WTC11 (cell line): Measurements from ENCODE around the gene DNAAF2. TPM values are rescaled to one million over a fixed set of nuclear protein-coding genes. Genes with fewer than 3 reads are reported as not detected.
"Not testable (repeated sequence)": the region's sequence is repeated elsewhere in the genome, so short reads cannot be mapped to it uniquely, and the experiment has no call there.

Source experiments
- ATAC-seq: fragments of 200-7000 bp; cut with Tn5 transposase; 2 replicates; pipeline ENCODE4 v1.10.0; 2021; ENCODE audit warnings: mild to moderate bottlenecking, moderate library complexity
- CTCF ChIA-PET: fragments of 300-600 bp; sonication (Branson Sonifier 250); formaldehyde crosslinking; loops from one replicate; lab custom pipeline; 2021; ENCODE audit warnings: antibody characterized with exemption; lab: Charles Lee
- POLR2A ChIA-PET: fragments of 350-600 bp; sonication (Branson Sonifier 250); formaldehyde crosslinking; loops from one replicate; lab custom pipeline; 2021; ENCODE audit warnings: antibody characterized with exemption; lab: Charles Lee
- DNase-seq: peaks from one replicate; pipeline ENCODE4 v3.0.0; 2021; ENCODE audit warnings: low spot score
- H3K27ac Mint-ChIP-seq: 2 replicates; pipeline ENCODE4 v1.8.0; 2021; ENCODE audit warnings: mixed read lengths
- H3K27me3 Mint-ChIP-seq: 2 replicates; pipeline ENCODE4 v1.8.0; 2021; ENCODE audit warnings: low read depth, mild to moderate bottlenecking, moderate library complexity, mixed read lengths
- H3K36me3 Mint-ChIP-seq: 2 replicates; pipeline ENCODE4 v1.8.0; 2021; ENCODE audit warnings: mixed read lengths
- H3K4me1 Mint-ChIP-seq: 2 replicates; pipeline ENCODE4 v1.8.0; 2022; ENCODE audit warnings: mixed read lengths
- H3K4me3 Mint-ChIP-seq: 2 replicates; pipeline ENCODE4 v1.8.0; 2021; ENCODE audit warnings: mild to moderate bottlenecking, moderate library complexity, mixed read lengths
- H3K9me3 Mint-ChIP-seq: 2 replicates; pipeline ENCODE4 v1.8.0; 2021; ENCODE audit warnings: mixed read lengths
- ATF6 ChIP-seq: sonication (generic); formaldehyde crosslinking; IDR thresholded peaks from 2 replicates; pipeline ENCODE4 v1.8.1; 2023; ENCODE audit warnings: mild to moderate bottlenecking, missing genetic modification reagents
- CREB1 ChIP-seq: sonication (generic); formaldehyde crosslinking; IDR thresholded peaks from 2 replicates; pipeline ENCODE4 v1.8.0; 2023; ENCODE audit warnings: mild to moderate bottlenecking, missing genetic modification reagents
- ESRRA ChIP-seq: sonication (generic); formaldehyde crosslinking; IDR thresholded peaks from 2 replicates; pipeline ENCODE4 v1.8.1; 2022; ENCODE audit warnings: mild to moderate bottlenecking, missing genetic modification reagents, borderline replicate concordance
- FOXK1 ChIP-seq: sonication (generic); formaldehyde crosslinking; IDR thresholded peaks from 2 replicates; pipeline ENCODE4 v1.8.0; 2022; ENCODE audit warnings: mild to moderate bottlenecking, moderate library complexity, missing genetic modification reagents
- FOXP1 ChIP-seq: sonication (generic); formaldehyde crosslinking; IDR thresholded peaks from 2 replicates; pipeline ENCODE4 v1.8.0; 2022; ENCODE audit warnings: missing genetic modification reagents, mild to moderate bottlenecking, moderate library complexity, borderline replicate concordance
- NFYB ChIP-seq: sonication (generic); formaldehyde crosslinking; conservative IDR thresholded peaks from 2 replicates; pipeline ENCODE4 v1.8.0; 2022; ENCODE audit warnings: low read depth, missing genetic modification reagents
- RORB ChIP-seq: fragments of 250-450 bp; sonication (Bioruptor Pico); IDR thresholded peaks from 2 replicates; pipeline ENCODE4 v1.9.0; 2021; ENCODE audit warnings: mild to moderate bottlenecking
- SMAD4 ChIP-seq: sonication (generic); formaldehyde crosslinking; IDR thresholded peaks from 2 replicates; pipeline ENCODE4 v1.8.0; 2022; ENCODE audit warnings: mild to moderate bottlenecking, missing genetic modification reagents
- ZNF232 ChIP-seq: sonication (generic); formaldehyde crosslinking; IDR thresholded peaks from 2 replicates; pipeline ENCODE4 v1.8.0; 2022; ENCODE audit warnings: mild to moderate bottlenecking, missing genetic modification reagents
- ZNF396 ChIP-seq: fragments of 250-450 bp; sonication (Bioruptor Pico); IDR thresholded peaks from 2 replicates; pipeline ENCODE4 v1.8.0; 2021; ENCODE audit warnings: mild to moderate bottlenecking, moderate library complexity, borderline replicate concordance
- total RNA-seq: library from RNA; stranded (reverse); gene quantifications from 3 replicates; pipeline ENCODE4 v1.2.3, GENCODE V29; 2021
- TF ChIP-seq, protein P1 (sequence below): fragments of 250-450 bp; sonication (Bioruptor Pico); IDR thresholded peaks from 2 replicates; pipeline ENCODE4 v1.9.0; 2021; ENCODE audit warnings: mild to moderate bottlenecking
- TF ChIP-seq, protein P2 (sequence below): fragments of 250-450 bp; sonication (Bioruptor Pico); IDR thresholded peaks from 2 replicates; pipeline ENCODE4 v1.9.0; 2021; ENCODE audit warnings: mild to moderate bottlenecking, borderline replicate concordance
- TF ChIP-seq, protein P3 (sequence below): fragments of 250-450 bp; sonication (Bioruptor Pico); IDR thresholded peaks from 2 replicates; pipeline ENCODE4 v1.9.0; 2021; ENCODE audit warnings: mild to moderate bottlenecking

DNAAF2 gene
- total RNA-seq, 1 experiment from 2014 or later: 19.9 TPM

DNA sequence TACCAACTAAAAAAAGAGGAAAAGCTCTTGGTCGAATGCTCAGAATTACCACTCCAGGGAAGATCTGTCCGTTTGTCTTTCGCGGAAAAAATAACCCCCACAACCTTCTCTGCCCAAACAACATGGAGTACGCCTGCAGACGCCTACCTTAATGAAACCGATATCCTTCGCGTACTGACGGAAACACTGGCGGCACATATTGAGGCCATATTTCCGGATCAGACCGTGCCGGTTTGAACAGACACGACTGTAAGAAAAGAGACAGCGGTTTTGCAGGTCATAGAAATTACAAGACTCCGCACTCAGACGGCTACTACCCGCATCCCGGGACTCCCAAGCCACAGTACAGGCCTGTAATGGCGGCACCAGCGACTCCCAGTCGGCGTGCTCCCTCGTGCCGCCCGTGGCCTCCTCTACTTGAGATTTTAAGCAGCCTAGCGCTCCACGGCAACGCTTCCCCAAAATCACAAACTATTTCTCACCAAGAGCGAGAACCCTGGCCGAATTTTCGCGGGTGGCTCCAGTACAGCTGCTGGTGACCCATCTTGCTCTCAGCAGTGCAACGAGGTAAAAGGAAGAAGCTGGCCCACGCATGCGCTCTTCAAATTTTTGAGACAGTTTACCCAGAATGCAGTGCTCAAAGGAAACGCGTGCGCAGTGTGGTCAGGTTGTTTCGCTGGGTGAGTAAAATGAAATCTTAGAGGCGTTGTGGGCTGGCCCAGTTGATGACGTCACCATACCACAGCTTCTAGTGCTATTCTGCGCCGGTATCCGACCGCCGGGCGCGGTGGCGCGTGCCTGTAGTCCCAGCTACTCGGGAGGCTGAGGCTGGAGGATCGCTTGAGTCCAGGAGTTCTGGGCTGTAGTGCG is 49.0 kb downstream of the DNAAF2 start, which contains the start of gene RPS29 (continued):
- TF ChIP-seq ESRRA (CRISPR knock-in tag) (peak; percentile 66; the same call in 1 of the 2 replicates), ZNF232 (no peak; the same call in 1 of the 2 replicates), SMAD4 (CRISPR knock-in tag) (0 out of 2 replicates have a peak, but pooled peaks have one; percentile 41), ZNF396 (no peak), NFYB (CRISPR knock-in tag) (no peak), CREB1 (CRISPR knock-in tag) (peak; percentile 67; the same call in 1 of the 2 replicates), FOXK1 (CRISPR knock-in tag) (0 out of 2 replicates have a peak, but pooled peaks have one; percentile 36)

DNA sequence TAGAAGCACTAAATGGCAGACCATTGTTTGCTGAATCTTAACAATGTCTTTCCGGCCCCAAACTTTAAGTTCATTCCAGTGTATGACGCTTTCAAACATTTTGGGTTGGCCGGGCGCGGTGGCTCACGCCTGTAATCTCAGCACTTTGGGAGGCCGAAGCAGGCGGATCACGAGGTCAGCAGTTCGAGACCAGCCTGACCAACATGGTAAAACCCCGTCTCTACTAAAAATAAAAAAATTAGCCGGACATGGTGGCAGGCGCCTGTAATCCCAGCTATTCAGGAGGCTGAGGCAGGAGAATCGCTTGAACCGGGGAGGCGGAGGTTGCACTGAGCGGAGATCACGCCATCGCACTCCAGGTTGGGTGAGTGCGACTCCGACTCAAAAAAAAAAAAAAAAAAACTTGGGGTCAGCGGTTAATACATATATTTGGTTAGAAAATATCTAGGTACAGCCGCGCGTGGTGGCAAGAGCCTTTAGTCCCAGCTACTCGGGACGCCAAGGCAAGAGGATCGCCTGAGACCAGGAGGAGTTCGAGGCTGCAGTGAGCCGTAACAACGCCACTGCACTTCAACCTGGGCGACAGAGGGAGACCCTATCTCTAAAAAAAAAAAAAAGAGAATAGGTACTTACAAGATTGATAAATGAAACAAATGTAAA is 49.9 kb downstream of the DNAAF2 start:
- H3K4me1 Mint-ChIP-seq: peaks cover 36% of the 10 kb centered on the region
- TF ChIP-seq, protein P1, sequence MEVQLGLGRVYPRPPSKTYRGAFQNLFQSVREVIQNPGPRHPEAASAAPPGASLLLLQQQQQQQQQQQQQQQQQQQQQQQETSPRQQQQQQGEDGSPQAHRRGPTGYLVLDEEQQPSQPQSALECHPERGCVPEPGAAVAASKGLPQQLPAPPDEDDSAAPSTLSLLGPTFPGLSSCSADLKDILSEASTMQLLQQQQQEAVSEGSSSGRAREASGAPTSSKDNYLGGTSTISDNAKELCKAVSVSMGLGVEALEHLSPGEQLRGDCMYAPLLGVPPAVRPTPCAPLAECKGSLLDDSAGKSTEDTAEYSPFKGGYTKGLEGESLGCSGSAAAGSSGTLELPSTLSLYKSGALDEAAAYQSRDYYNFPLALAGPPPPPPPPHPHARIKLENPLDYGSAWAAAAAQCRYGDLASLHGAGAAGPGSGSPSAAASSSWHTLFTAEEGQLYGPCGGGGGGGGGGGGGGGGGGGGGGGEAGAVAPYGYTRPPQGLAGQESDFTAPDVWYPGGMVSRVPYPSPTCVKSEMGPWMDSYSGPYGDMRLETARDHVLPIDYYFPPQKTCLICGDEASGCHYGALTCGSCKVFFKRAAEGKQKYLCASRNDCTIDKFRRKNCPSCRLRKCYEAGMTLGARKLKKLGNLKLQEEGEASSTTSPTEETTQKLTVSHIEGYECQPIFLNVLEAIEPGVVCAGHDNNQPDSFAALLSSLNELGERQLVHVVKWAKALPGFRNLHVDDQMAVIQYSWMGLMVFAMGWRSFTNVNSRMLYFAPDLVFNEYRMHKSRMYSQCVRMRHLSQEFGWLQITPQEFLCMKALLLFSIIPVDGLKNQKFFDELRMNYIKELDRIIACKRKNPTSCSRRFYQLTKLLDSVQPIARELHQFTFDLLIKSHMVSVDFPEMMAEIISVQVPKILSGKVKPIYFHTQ: peak; percentile 33; the same call in 1 of the 2 replicates
- TF ChIP-seq, all 79 proteins: peak for 1; not testable (repeated sequence) for 78
- not testable (repeated sequence) for H3K27me3 Mint-ChIP-seq, H3K9me3 Mint-ChIP-seq, ATAC-seq
- ChIA-PET POLR2A (interaction anchor here (0.7 to 3.9 kb wide), 3 partner anchors 13 to 182 kb away, joined by 3 to 33 read pairs (median 26); partner anchors contain the start of genes LRR1, MGAT2 and RPL36AL), CTCF (interaction anchor here (0.9 to 2.4 kb wide), 2 partner anchors 36 to 123 kb away, joined by 3 to 18 read pairs; partner anchors contain the start of genes MGAT2 and RPL36AL)
- Mint-ChIP-seq H3K36me3 (peaks cover 46% of the 10 kb centered on the region), H3K27ac (peak overlapping the region; percentile 97), H3K4me3 (peak overlapping the region; percentile 95)
- DNase-seq: peak; percentile 23

- DNase-seq (no peak), ATAC-seq (no peak)
- ChIA-PET CTCF (interaction anchor here (0.8 kb wide), 1 partner anchor 34 kb away, joined by 3 read pairs; no protein-coding TSS in a partner anchor), POLR2A (interaction anchor here (3.9 kb wide), 1 partner anchor 14 kb away, joined by 26 read pairs; the partner anchor contains the start of gene LRR1)
- H3K4me1 Mint-ChIP-seq: peaks cover 39% of the 10 kb centered on the region
- H3K4me3 Mint-ChIP-seq: peak overlapping the region; percentile 95
- H3K9me3 Mint-ChIP-seq: no peaks in the 10 kb centered on the region
- peak overlapping the region; percentile 97 for H3K27ac Mint-ChIP-seq
- TF ChIP-seq ATF6 (CRISPR knock-in tag) (no peak), RORB (CRISPR knock-in tag) (no peak), FOXP1 (CRISPR knock-in tag) (no peak)
- TF ChIP-seq, protein P2, sequence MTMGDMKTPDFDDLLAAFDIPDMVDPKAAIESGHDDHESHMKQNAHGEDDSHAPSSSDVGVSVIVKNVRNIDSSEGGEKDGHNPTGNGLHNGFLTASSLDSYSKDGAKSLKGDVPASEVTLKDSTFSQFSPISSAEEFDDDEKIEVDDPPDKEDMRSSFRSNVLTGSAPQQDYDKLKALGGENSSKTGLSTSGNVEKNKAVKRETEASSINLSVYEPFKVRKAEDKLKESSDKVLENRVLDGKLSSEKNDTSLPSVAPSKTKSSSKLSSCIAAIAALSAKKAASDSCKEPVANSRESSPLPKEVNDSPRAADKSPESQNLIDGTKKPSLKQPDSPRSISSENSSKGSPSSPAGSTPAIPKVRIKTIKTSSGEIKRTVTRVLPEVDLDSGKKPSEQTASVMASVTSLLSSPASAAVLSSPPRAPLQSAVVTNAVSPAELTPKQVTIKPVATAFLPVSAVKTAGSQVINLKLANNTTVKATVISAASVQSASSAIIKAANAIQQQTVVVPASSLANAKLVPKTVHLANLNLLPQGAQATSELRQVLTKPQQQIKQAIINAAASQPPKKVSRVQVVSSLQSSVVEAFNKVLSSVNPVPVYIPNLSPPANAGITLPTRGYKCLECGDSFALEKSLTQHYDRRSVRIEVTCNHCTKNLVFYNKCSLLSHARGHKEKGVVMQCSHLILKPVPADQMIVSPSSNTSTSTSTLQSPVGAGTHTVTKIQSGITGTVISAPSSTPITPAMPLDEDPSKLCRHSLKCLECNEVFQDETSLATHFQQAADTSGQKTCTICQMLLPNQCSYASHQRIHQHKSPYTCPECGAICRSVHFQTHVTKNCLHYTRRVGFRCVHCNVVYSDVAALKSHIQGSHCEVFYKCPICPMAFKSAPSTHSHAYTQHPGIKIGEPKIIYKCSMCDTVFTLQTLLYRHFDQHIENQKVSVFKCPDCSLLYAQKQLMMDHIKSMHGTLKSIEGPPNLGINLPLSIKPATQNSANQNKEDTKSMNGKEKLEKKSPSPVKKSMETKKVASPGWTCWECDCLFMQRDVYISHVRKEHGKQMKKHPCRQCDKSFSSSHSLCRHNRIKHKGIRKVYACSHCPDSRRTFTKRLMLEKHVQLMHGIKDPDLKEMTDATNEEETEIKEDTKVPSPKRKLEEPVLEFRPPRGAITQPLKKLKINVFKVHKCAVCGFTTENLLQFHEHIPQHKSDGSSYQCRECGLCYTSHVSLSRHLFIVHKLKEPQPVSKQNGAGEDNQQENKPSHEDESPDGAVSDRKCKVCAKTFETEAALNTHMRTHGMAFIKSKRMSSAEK: no peak
- TF ChIP-seq, protein P3, sequence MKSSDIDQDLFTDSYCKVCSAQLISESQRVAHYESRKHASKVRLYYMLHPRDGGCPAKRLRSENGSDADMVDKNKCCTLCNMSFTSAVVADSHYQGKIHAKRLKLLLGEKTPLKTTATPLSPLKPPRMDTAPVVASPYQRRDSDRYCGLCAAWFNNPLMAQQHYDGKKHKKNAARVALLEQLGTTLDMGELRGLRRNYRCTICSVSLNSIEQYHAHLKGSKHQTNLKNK: no peak
- peaks cover 4% of the 10 kb centered on the region; the same call in 1 of the 2 replicates for H3K27me3 Mint-ChIP-seq
- H3K36me3 Mint-ChIP-seq: peaks cover 46% of the 10 kb centered on the region
Measured at GRCh38 chr14:49584058-49584457, 51.0 kb downstream of the DNAAF2 start.
